Stimulated activated naive B cell treated with anti-CD40 and anti-IgM and Interleukin-4, amounts not matched to agents 10 μg/mL and 1 μg/mL and 100 μg/mL, for 72 hours (primary cell): ENCODE data around the gene SLC25A31.

Experiments
- ATAC-seq, 2 donors: fragments of 150-1000 bp; cut with Tn5 transposase; replicated peaks; 2 replicates each; pipeline ENCODE4 v1.10.0; 2021; ENCODE audit warnings: moderate library complexity in 1 of 2
- DNase-seq: peaks from one replicate; pipeline ENCODE4 v3.0.0; 2021
- H3K27ac Mint-ChIP-seq: one replicate; pipeline ENCODE4 v1.8.0; 2022; ENCODE audit warnings: mild to moderate bottlenecking, mixed read lengths
- H3K27me3 Mint-ChIP-seq, 2 donors: one replicate each; pipeline ENCODE4 v1.8.0; 2022; ENCODE audit warnings: mixed read lengths in 2 of 2
- H3K36me3 Mint-ChIP-seq, 2 donors: one replicate each; pipeline ENCODE4 v1.8.0; 2022; ENCODE audit warnings: mixed read lengths in 2 of 2, mild to moderate bottlenecking in 1 of 2
- H3K4me1 Mint-ChIP-seq, 2 donors: one replicate each; pipeline ENCODE4 v1.8.0; 2022; ENCODE audit warnings: mixed read lengths in 2 of 2, mild to moderate bottlenecking in 1 of 2
- H3K4me3 Mint-ChIP-seq, 2 donors: one replicate each; pipeline ENCODE4 v1.8.0; 2022; ENCODE audit warnings: mild to moderate bottlenecking in 2 of 2, mixed read lengths in 2 of 2, moderate library complexity in 1 of 2
- H3K9me3 Mint-ChIP-seq, 2 donors: one replicate each; pipeline ENCODE4 v1.8.0; 2022; ENCODE audit warnings: mixed read lengths in 2 of 2, mild to moderate bottlenecking in 1 of 2

Gene SLC25A31

DNA sequence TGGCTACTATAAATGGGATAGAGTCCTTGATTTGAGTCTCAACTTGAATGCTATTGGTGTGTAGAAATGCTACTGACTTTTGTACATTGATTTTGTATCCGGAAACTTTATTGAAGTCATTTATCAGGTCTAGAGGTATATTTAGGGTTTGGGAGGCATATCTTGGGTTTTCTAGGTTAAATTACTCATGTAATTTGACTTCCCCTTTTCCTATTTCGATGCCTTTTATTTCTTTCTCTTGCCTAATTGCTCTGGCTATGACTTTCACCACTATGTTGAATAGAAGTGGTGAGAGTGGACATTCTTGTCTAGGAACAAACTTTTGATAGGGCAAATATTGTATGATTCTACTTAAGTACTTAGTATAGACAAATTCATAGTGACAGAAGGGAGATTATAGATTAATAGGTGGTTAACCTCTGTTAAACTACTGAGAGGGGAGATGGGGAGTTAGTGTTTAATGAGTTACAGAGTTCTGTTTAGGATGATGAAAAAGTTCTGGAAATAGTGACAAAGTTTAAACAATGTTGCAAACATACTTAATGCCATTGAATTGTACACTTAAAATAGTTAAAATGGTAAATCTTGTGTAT is 29.1 kb downstream of the SLC25A31 start:
- Mint-ChIP-seq H3K4me3 (no peak overlapping the region), H3K36me3 (no peaks in the 10 kb centered on the region), H3K4me1 (peaks cover 0 to 3% of the 10 kb centered on the region in 2 donors), H3K27ac (no peak overlapping the region), H3K27me3 (peaks cover 3 to 5% of the 10 kb centered on the region in 2 donors), H3K9me3 (peaks cover 6 to 11% of the 10 kb centered on the region in 2 donors)
- DNase-seq, result no peak
- peak; percentile 12 to 23 for ATAC-seq

DNA sequence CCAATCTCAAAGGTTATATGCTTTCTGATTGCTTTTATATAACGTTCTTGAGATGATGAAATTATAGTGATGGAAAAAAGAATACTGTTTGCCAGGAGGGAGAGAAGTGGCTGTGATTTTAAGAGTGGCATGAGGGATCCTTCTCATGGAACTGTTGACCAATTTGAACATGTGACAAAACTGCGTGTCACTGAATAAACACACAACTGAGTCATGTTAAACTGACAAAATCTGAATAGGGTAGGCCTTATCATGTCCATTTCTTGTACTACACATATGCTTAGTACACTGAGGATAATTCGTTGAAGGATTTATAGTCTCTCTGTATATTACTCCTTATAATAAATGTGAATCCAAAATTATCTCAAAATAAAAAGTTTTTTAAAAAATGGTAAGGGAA is 29.7 kb downstream of the SLC25A31 start:
- Mint-ChIP-seq H3K27me3 (peaks cover 3 to 5% of the 10 kb centered on the region in 2 donors), H3K4me3 (no peak overlapping the region), H3K36me3 (no peaks in the 10 kb centered on the region), H3K27ac (no peak overlapping the region), H3K4me1 (peaks cover 0 to 3% of the 10 kb centered on the region in 2 donors), H3K9me3 (peaks cover 6 to 11% of the 10 kb centered on the region in 2 donors)
- DNase-seq, result no peak
- ATAC-seq, result no peak

DNA sequence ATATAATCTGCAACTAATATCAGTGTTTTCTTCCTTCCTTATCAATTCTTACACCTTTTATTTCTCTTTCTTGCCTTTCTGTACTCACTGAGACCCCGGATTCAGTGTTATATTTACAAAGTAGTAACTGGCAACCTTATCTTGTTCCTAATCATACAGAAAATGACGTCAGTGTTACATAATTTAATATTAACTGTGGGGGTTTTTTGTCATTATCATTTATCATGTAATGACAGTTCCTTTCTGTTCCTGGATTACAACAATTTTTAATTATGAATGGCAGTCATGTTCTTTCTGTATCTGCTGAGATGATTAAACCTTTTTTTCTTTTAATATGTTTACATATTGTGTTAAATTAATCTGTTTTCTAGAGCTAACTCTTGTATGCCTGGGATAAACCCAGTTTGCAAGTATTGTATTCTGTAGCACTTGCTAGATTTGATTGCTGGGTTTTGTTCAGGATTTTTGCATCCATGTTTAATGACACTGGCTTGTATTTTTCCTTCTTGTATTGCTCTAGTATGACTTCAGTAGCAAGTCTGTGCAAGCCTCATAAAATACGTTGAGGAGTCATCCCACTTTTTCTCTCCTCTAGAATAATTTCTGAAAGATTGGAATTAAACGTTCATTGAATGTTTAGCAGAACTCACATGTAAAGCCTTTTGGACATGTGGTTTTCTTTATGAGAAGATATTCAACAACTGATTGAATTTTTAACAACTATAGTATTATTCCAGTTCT is 41.5 kb downstream of the SLC25A31 start:
- peaks cover 12 to 34% of the 10 kb centered on the region in 2 donors for H3K27me3 Mint-ChIP-seq
- H3K9me3 Mint-ChIP-seq, result no peaks in the 10 kb centered on the region
- H3K4me3 Mint-ChIP-seq, result no peak overlapping the region
- DNase-seq (no peak), ATAC-seq (no peak)
- H3K4me1 Mint-ChIP-seq, result no peaks in the 10 kb centered on the region
- H3K27ac Mint-ChIP-seq, result no peak overlapping the region
- H3K36me3 Mint-ChIP-seq, result no peaks in the 10 kb centered on the region

DNA sequence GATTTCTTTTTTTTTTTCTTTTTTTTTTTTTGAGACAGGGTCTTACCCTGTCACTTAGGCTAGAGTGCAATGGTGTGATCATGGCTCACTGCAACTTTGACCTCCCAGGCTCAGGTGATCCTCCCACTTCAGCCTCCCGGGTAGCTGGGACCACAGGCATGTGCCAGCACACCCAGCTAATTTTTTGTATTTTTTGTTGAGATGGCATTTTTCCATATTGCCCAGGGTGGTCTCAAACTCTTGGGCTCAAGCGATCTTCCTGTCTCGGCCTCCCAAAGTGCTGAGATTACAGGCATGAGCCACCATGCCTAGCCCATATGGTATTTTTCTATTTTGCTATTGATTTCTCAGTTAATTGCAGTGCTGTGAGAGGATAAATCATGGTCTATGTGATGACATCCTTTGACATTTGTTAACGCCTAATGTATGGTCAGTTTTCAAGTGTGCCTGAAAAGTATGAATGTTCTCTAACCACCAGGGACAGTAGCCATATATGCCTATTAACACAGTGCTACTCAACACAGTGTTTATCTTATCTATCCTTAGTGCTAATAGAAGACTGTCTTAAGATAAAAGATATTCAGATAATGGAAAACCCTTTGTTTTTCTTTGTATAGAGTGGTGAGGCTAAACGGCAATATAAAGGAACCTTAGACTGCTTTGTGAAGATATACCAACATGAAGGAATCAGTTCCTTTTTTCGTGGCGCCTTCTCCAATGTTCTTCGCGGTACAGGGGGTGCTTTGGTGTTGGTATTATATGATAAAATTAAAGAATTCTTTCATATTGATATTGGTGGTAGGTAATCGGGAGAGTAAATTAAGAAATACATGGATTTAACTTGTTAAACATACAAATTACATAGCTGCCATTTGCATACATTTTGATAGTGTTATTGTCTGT is 42.8 kb downstream of the SLC25A31 start:
- no peak overlapping the region for H3K4me3 Mint-ChIP-seq
- H3K27me3 Mint-ChIP-seq, result peaks cover 20 to 44% of the 10 kb centered on the region in 2 donors
- no peak overlapping the region for H3K27ac Mint-ChIP-seq
- ATAC-seq, result no peak
- no peaks in the 10 kb centered on the region for H3K9me3 Mint-ChIP-seq
- no peaks in the 10 kb centered on the region for H3K4me1 Mint-ChIP-seq
- no peak for DNase-seq
- no peaks in the 10 kb centered on the region for H3K36me3 Mint-ChIP-seq

DNA sequence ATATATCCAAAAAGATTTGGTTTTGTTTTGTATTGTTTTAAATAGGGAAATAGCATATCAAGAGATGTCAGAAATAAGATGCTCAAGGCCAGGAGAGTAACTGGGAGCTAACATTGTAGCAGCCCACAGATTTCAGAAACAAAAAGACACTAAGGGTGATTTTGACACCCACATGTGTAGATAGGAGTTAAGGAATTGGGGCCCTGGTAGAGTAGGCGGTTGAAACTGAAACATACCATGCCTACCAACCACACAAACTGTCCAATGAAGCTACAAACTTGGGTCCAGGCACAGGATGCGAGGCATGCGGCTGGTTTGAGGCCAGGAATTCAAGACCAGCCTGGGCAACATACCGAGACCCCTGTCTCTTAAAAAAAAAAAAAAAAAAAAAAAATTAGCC is 45.6 kb downstream of the SLC25A31 start:
- Mint-ChIP-seq H3K4me1 (peaks cover 0 to 4% of the 10 kb centered on the region in 2 donors), H3K9me3 (peaks cover 0 to under 1% of the 10 kb centered on the region in 2 donors), H3K27ac (no peak overlapping the region), H3K27me3 (peaks cover 31 to 70% of the 10 kb centered on the region in 2 donors), H3K4me3 (no peak overlapping the region), H3K36me3 (peaks cover 0 to under 1% of the 10 kb centered on the region in 2 donors)
- no peak for DNase-seq
- ATAC-seq, result no peak

DNA sequence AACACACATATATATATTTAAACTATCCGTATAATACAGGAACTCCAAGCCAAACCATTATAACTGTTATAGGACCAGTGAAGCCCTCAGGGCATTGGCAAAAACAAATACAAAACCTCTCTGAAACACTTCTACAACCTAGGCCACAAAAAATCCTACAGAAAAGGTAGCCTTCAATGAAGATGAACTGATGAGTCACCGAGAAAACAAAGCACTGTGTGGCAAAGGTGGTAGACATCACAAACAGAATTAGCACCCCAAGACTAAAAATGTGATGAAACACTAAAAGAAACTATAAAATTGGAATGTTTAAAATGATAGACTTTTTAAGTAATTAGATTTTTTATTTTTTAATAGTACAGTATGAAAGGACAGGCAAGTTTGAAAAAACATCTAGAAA is 46.4 kb downstream of the SLC25A31 start:
- peaks cover 2 to 12% of the 10 kb centered on the region in 2 donors for H3K4me1 Mint-ChIP-seq
- ATAC-seq, result no peak
- H3K9me3 Mint-ChIP-seq, result peaks cover 2 to 4% of the 10 kb centered on the region in 2 donors
- no peak for DNase-seq
- no peak overlapping the region for H3K27ac Mint-ChIP-seq
- H3K36me3 Mint-ChIP-seq, result peaks cover 2 to 4% of the 10 kb centered on the region in 2 donors
- H3K4me3 Mint-ChIP-seq, result no peak overlapping the region
- peaks cover 37 to 70% of the 10 kb centered on the region in 2 donors for H3K27me3 Mint-ChIP-seq

DNA sequence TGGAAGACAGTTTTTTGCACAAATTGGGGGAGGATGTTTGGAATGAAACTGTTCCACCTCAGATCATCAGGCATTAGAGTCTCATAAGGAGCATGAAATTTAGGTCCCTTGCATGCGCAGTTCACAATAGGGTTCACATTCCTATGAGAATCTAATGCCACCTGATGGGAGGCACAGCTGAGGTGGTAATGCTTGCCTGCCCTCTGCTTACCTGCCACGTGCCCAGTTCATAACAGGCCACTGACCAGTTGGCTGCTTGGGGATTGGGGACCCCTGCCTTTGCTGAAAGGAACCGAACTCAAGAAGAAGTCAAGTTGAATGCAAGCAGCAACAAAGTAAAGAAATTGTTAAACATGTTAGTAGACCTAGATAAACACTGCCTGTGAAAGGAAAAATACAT is 47.3 kb downstream of the SLC25A31 start:
- no peak overlapping the region for H3K4me3 Mint-ChIP-seq
- H3K27ac Mint-ChIP-seq, result no peak overlapping the region
- H3K4me1 Mint-ChIP-seq, result peaks cover 5 to 19% of the 10 kb centered on the region in 2 donors

DNA sequence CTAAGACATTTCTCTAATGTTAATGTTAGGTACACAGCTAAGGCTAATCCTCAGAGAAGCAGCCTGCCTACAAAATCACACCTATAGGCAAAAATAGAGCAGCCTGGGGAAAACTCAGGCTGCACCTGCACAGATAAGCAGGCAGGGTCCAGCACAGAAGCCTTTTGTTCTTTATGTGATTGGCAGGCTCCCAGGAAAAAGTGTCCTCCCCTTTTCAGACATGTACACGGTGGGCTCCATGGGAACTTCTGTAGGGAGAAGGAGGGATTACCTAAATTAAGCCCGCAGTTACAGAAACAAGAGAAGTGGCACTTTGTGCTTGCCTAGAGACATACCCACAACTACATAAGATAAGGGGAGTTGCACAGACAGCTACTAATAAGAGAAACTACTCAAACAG is 47.9 kb downstream of the SLC25A31 start:
- Mint-ChIP-seq H3K9me3 (peaks cover 2 to 4% of the 10 kb centered on the region in 2 donors), H3K36me3 (peaks cover 2 to 4% of the 10 kb centered on the region in 2 donors), H3K27ac (no peak overlapping the region), H3K4me1 (peaks cover 10 to 25% of the 10 kb centered on the region in 2 donors), H3K4me3 (no peak overlapping the region), H3K27me3 (peaks cover 36 to 65% of the 10 kb centered on the region in 2 donors)
- DNase-seq (no peak), ATAC-seq (no peak)

More for the DNA sequence above, 47.3 kb downstream of the SLC25A31 start:
- Mint-ChIP-seq H3K36me3 (peaks cover 2 to 4% of the 10 kb centered on the region in 2 donors), H3K9me3 (peaks cover 2 to 4% of the 10 kb centered on the region in 2 donors), H3K27me3 (peaks cover 37 to 65% of the 10 kb centered on the region in 2 donors)
- ATAC-seq, result no peak
- no peak for DNase-seq

DNA sequence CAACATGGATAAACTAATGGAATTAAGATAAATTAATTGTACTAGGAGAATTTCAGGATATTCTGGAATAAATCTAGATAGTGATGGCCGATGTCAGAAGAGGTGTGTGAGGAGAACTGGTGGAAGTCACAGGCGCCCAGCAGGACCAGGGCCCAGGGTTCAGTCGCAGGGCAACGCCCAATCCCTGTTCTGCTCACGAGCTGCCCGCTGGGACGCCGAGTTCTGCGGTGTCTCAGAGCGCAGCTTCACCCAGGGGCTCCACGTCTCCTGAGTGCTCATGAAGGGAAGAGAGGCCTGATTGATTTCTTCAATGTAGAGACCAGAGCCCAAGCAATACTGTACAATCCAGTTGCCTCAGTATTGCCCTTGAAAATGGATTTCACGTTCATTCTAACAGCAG is 50.4 kb downstream of the SLC25A31 start:
- Mint-ChIP-seq H3K9me3 (peaks cover 2 to 4% of the 10 kb centered on the region in 2 donors), H3K27ac (no peak overlapping the region), H3K27me3 (peaks cover 43 to 72% of the 10 kb centered on the region in 2 donors), H3K36me3 (peaks cover 2 to 4% of the 10 kb centered on the region in 2 donors), H3K4me3 (no peak overlapping the region), H3K4me1 (peaks cover 11 to 34% of the 10 kb centered on the region in 2 donors)
- no peak for DNase-seq
- ATAC-seq, result no peak

DNA sequence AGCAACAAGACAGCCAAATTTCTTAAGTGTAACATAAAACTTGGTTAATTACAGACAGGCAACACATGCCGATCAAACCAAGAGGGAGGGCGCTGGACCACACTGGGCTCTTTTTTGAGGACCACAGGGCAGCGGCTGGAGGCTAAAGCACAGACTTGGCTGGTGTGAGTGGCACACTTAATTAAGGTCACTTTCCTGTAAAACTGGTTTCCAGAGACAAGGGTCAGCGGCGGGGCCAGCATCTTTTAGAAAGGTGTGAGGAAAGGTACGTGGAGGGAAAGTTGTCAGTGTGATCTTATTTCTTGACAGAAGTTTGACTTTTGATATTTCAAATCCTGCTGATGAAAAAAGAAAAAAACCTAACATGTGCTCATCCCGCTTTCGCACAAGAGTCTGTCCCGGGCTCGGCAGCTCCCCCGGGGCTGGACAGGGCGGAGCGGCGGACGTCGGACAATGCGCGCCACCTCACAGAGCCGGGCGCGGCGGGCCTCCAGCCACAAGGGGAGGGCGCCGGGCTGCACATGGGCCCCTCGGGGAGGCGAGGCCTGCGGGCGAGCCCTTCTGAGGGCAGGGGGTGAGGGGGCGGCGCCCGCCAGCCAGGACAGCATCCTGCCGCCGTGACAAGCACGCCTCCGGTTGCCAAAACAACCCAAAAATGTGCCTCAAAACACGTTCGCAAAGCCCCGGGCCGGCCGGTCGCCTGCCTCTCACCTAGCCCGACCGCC is 51.3 kb downstream of the SLC25A31 start:
- DNase-seq (no peak), ATAC-seq (peak; percentile 29 to 41)
- H3K27me3 Mint-ChIP-seq, result peaks cover 40 to 68% of the 10 kb centered on the region in 2 donors
- H3K4me1 Mint-ChIP-seq, result peaks cover 11 to 34% of the 10 kb centered on the region in 2 donors
- peak overlapping the region; percentile 69 for H3K27ac Mint-ChIP-seq
- peaks cover 2 to 4% of the 10 kb centered on the region in 2 donors for H3K9me3 Mint-ChIP-seq
- peak overlapping the region; percentile 82 to 86 for H3K4me3 Mint-ChIP-seq
- peaks cover 2 to 4% of the 10 kb centered on the region in 2 donors for H3K36me3 Mint-ChIP-seq

DNA sequence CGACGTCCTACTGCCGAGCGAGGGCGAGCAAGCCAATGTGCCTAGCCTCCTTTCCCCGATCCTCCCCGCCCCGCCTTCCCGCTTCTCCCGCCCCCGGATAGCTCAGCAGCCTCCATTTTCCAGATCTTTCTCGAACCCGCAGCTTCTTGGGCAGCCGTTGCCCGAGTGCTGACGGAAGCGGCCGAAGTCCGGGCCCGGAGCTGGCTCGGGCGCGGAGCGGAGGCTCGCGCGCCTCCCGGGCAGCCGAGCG is 51.8 kb downstream of the SLC25A31 start:
- Mint-ChIP-seq H3K9me3 (peaks cover 2 to 4% of the 10 kb centered on the region in 2 donors), H3K4me1 (peaks cover 11 to 34% of the 10 kb centered on the region in 2 donors), H3K27ac (peak overlapping the region; percentile 59), H3K36me3 (peaks cover 2 to 4% of the 10 kb centered on the region in 2 donors), H3K27me3 (peaks cover 40 to 64% of the 10 kb centered on the region in 2 donors), H3K4me3 (peak overlapping the region; percentile 82 to 86)
- no peak for DNase-seq
- peak; percentile 81 to 82 for ATAC-seq

DNA sequence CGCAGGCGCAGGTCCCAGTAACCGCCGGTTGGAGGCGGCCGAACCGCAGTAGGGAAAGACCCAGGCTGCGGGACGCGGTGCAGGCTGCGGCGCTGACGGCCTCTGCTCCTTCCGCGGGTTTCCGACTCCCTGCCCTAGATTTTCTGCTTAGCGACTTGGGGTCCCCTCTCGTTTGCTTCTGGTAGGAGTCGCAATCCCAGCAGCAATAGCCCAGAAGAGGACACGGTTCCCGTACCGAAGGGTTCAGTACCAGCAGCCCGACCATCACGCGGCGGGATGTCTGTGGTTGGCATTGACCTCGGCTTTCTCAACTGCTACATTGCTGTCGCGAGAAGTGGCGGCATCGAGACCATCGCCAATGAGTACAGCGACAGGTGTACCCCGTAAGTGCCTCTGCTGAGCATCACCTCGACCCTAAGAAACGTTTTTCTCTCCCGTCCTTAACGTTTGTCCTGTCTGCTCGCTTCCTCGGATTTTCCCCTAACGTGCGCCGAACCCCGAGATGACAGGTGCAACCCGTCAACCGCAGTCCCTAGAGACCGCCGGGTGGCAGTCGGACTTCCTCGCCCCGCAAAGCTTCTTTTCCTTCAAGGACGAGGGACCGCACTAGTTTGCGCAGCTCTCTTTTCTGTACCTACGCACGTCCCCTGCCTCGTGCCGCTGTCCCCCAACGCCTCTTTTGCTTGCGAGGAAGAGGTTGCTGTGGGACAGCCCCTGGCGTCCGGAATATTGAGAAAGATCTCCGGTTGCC is 52.2 kb downstream of the SLC25A31 start, which contains the start of gene HSPA4L:
TSS of gene HSPA4L (plus strand) at position 48 of the 751 bp plus-strand sequence. CDS start at position 277, 229 bp downstream.
- Mint-ChIP-seq H3K27ac (peak within 1 kb of the TSS; percentile 85), H3K27me3 (peaks cover 38 to 62% of the 10 kb centered on the region in 2 donors), H3K36me3 (peaks cover 2 to 4% of the 10 kb centered on the region in 2 donors), H3K4me1 (peaks cover 11 to 34% of the 10 kb centered on the region in 2 donors), H3K9me3 (peaks cover 2 to 4% of the 10 kb centered on the region in 2 donors), H3K4me3 (peak within 1 kb of the TSS; percentile 82 to 86)
- DNase-seq, result peak; percentile 73
- peak; percentile 65 to 70 for ATAC-seq
